COLO829 (cell line): Measurements from ENCODE around the gene SCGB1D1.

Experiments used
- DNase-seq: peaks from one replicate; pipeline ENCODE4 v3.0.0; 2012; ENCODE audit warnings: low spot score

Gene SCGB1D1

DNA sequence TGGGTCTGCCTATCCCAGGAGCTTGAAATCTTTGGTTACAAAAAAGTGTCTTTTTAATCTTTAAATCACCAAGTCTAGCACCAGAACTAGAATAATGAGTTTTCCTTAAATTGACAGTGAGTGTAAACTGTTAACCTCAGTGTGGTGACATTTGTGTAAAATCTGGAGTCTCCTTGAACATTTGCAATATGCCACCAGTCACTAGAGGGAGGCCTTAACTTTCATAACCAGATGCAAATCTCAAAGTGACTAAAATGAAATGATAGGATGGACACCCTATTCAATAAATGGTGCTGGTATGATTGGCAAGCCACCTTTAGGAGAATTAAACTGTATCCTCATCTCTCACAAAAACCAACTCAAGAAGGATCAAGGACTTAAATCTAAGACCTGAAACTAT is 43.7 kb downstream of the SCGB1D1 start:
- DNase-seq = no peak

DNA sequence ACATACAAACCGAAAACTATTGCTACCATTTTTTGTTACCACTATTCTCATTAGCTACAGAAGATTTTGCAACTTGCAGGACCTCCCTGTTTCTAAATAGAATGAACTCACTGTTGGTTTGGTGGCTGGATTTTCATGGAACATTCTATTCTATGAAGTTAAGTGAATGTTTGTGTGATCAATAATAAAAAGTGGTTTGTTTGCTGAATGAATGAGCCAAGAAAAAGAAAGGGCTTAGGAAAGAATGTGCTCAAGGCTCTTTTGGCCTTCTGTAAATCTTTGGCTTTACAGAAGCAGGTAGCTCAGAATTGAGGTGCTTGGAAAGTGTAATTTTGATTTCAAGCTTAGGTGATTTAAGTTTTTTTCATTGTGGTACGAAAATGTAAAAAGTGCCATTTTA is 46.2 kb downstream of the SCGB1D1 start:
- no peak for DNase-seq

DNA sequence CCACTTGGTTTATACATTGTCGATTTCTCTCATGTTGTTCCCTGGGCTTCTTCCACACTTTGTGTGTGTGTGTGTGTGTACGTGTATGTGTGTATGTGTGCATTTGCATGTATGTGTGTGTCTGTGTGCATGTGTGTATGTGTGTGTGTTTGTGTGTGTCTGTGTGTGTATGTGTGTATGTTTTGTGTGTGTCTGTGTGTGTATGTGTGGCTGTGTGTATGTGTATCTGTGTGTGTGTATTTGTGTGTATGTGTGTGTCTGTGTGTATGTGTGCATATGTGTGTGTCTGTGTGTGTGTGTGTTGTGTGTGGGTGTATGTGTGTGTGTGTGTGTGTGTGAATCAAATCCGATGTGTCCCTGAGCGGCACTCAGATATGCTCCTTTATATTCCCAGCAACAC is 47.5 kb downstream of the SCGB1D1 start:
- no peak for DNase-seq

DNA sequence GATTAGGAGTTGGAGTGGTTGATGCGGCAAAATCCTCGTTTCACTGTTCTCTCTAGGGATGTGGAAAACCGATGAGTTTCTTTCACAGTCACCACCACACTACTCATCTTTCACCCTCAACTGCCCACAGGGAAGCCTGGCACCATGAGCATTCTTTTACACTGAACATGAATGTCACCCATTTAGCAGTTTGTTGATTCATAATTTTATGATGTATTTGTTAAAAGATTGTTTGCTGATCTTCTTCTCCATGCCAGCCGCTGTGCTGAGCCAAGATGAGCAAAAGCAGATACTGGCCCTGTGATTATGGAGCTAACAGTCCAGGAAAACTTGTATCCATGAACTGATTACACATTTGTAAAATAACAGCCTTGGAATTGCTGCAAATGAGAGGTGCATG is 48.1 kb downstream of the SCGB1D1 start:
- no peak for DNase-seq

DNA sequence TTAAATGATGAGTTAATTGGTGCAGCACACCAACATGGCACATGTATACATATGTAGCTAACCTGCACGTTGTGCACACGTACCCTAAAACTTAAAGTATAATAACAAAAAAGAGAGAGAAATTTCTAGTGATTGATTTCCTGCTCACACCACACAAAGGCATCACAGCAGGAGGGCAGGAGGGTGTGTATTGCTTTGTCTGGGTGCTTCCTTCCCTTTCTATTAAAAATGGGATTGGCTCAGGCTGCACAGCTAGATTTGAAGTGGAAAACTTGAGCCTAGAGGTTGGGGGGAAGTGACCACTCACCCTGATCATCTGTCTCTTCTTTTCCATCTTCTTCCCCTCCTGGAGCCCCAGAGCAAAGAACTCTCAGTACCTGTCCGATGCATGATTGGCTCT is 51.1 kb downstream of the SCGB1D1 start:
- no peak for DNase-seq

DNA sequence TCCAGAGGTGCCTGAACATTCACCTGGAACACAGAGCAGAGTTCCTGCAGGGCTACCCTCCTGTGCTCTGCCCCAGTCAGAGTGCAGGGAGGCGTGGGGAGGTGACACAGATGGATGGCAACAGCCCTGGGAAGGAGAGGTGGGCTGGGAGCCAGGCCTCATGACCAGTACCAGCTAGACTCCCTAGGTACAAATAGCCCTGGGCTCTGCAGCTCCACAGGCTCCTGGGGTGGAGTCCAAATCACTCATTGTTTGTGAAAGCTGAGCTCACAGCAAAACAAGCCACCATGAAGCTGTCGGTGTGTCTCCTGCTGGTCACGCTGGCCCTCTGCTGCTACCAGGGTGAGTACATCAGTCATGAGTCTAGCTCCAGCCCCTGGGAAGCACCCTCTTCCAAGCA is 52.0 kb downstream of the SCGB1D1 start, which contains the start of gene SCGB1D2:
SCGB1D2 (plus strand) TSS at position 219 of the 400 bp plus-strand sequence; CDS start at position 288, 69 bp downstream.
- DNase-seq = no peak
